ENCODE results near the gene KIF1B. TPM values are rescaled to one million over a fixed set of nuclear protein-coding genes. Genes with fewer than 3 reads are reported as not detected.

Gene KIF1B
- total and polyA plus RNA-seq, 9 of the 15 experiments (the other 6 are each of a cell fraction or from before 2014, with no cell fraction given), result 2.8 to 19.8 (median 11.9) TPM

GRCh38 chr1:10253755-10254154 is 43.4 kb downstream of the KIF1B start (continued):
- no peak for TF ChIP-seq GTF2B (IDR thresholded peaks at IDR 0.05; ENCODE audit: extremely low read depth, insufficient read length)
- TF ChIP-seq GATA2 (CRISPR knock-in tag; IDR thresholded peaks at IDR 0.05), result 0 out of 2 replicates have a peak, but pooled peaks have one; percentile 8
- peak; percentile 99 for TF ChIP-seq FOXJ2 (tag; IDR thresholded peaks at IDR 0.05)
- TF ChIP-seq BCLAF1 (IDR thresholded peaks at IDR 0.05; ENCODE audit: borderline replicate concordance in 1 of 2, control insufficient read depth in 1 of 2, low read depth in 2 of 2, low read length in 1 of 2), result no peak
- no peak for TF ChIP-seq ZNF23 (CRISPR knock-in tag; IDR thresholded peaks at IDR 0.05)
- TF ChIP-seq ZBTB40 (IDR thresholded peaks at IDR 0.05), result peak; percentile 23; the same call in 1 of the 2 replicates
- no peak for TF ChIP-seq ZBTB40 (CRISPR knock-in tag; IDR thresholded peaks at IDR 0.05)
- TF ChIP-seq BRF2 (IDR thresholded peaks at IDR 0.05; ENCODE audit: borderline replicate concordance, insufficient read depth, insufficient read length), result no peak
- no peak for TF ChIP-seq SAFB (IDR thresholded peaks at IDR 0.05; ENCODE audit: borderline replicate concordance, low read depth, low read length)
- no peak for TF ChIP-seq HNRNPL (IDR thresholded peaks at IDR 0.05; ENCODE audit: low read depth, low read length)
- TF ChIP-seq BRD9 (IDR thresholded peaks at IDR 0.05; ENCODE audit: low read depth, partially characterized antibody), result no peak
- peak; percentile 57 for TF ChIP-seq MEIS2 (IDR thresholded peaks at IDR 0.05; ENCODE audit: partially characterized antibody)
- no peak for TF ChIP-seq HSF4 (CRISPR knock-in tag; IDR thresholded peaks at IDR 0.05; ENCODE audit: borderline replicate concordance)
- no peak for TF ChIP-seq SRSF7 (optimal IDR thresholded peaks at IDR 0.05; ENCODE audit: low read depth, low read length)
